Stimulated activated CD4-positive, alpha-beta T cell treated with anti-CD3 and anti-CD28 coated beads, Interleukin-12 subunit alpha, Interleukin-12 subunit beta, amount 100 ng/mL, for 48 hours (primary cell): ENCODE results near the gene FARS2.

Experiments
- DNase-seq, 3 donors: peaks; one replicate each; pipeline ENCODE4 v3.0.0-alpha.2; 2020; ENCODE audit warnings: low read depth in 2 of 3, low spot score in 1 of 3

Gene FARS2

DNA sequence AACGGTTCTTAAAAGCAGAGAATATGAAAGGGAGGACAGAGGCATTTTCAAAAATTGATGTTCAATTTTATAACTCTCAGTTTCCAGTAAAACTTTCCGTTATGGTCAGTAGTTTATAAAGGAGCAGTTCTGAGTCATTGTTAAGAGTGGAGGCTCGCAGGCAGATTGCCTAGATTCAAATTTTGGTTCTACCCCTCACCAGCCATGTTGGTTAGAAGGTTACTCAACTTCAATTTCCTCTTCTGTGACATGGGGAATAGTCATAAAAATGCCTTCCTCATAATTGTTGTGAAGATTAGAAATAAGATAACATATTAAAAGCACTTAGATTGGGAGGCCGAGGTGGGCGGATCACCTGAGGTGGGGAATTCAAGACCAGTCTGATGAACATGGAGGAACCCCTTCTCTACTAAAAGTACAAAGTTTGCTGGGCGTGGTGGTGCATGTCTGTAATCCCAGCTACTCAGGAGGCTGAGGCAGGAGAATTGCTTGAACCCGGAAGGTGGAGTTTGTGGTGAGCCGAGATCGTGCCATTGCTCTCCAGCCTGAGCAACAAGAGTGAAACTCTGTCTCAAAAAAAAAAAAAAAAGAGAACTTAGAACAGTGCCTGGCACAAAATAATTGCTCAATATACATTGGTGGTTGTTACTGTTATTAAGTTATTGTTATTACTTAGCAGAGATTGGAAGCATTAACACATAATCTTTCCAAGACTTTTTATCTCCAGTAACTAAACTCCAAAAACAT, 396.5 kb downstream of the FARS2 start:
- DNase-seq, result no peak

DNA sequence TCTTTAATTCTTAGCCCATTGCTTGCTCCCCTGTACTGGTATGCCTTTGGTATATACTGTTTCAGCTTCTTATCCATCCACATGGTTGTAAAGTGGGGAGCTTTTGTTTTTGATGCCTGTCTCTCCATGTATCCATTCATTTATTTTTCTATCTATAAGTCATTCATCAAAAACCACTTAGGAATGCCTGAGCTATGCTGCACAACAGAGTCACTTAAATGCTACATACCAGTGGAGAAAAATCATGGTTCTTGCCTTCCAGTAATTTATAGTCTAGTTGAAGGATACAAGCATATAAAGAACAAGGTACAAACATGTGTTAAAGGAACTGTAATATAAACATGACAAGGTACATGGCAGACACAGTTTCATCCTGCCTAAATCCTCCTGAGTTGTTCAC, 398.2 kb downstream of the FARS2 start:
- DNase-seq, result no peak

DNA sequence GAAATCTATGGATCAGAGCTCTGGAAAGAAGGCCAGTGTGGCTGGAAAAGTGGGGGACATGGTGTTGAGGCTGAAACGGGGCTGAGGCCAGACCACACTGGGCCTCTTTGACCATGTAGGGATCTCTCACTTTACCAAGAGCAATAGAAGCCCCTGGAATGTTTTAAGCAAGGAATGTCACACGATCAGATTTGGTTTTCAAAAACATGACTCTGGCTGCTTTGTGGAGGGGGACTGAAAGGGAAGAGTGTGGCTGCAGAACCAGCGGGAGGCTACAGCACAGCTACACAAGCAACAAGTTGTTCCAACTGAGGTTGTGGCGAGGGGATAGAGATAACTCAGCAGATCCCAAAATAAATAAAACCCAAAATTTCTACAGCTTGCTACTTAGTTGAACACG, 399.5 kb downstream of the FARS2 start:
- DNase-seq, result no peak

DNA sequence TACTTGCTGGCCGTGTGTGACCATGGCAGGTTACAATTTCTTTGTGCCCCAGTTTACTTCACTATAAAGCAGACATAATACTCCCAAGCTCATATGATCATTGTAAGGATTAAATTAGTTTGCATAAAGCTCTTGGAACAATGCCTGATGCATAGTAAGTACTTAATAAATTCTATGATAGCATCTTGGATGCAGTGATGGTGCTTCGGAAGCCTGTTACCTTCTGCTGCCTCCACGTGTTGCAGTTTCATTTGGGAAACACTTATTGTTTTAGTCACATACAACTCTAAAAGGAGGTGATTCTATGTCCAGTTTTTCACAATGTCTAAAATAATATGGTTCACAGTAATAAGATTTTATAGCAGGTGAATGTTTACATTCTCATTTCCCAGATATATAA, 401.5 kb downstream of the FARS2 start:
- DNase-seq, result no peak

DNA sequence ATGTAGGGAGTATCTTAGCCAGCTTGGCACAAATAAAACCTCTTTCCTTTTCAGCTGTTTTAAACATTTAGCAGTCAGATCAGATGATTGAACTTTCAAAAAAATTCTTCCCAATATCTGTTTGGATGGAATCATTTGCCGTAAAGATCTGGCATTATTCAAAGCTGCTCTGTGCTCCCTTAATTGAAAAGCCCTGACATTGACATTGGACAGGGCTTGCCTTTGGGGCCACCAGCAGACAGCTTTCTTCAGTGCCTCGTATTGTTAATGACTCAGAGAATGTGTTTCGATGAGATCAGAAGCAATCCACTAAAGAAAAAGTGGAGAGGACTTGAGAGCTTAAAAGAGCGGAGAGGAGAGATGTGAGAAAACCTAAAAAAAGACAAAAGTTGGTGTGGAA, 401.9 kb downstream of the FARS2 start:
- no peak for DNase-seq

DNA sequence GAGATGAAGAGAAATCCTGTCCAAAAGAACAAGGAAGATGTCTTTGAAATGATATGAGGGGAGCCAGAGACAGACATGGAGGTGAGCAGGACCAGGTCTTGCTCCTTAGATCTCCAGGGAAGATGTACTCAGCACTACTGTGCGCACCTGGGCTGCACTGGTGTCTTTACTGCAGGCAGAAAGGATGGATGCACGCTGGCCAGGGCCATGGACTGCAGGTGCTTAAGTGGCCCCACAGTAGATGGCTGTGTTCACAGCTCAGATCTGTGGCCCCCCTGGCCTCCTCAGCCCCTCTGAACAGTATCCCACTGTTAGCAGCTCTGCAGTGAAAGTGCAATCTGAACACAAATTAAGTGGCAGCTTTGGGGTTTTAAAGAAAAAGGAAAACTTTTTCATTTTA, 402.4 kb downstream of the FARS2 start:
- DNase-seq, result no peak

DNA sequence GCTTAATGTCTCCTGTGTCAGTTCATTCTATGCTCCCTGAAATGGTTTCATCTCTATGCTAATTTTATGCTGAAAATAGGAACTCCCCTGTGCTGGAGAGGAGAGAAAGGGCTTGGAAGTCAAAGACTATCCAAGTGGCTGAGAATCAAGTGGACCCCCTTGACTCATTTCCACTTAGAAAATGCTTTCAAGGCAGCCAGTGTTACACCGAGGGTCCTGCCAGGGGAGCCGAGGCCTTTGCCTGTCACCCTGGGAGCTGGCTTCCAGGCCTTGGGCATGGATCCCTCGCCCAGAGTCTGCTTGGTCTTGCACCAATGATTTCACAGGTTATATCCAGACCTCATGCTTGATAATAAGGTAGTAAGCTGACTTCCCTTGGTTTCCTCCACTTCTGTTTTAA, 402.8 kb downstream of the FARS2 start:
- DNase-seq, result no peak

DNA sequence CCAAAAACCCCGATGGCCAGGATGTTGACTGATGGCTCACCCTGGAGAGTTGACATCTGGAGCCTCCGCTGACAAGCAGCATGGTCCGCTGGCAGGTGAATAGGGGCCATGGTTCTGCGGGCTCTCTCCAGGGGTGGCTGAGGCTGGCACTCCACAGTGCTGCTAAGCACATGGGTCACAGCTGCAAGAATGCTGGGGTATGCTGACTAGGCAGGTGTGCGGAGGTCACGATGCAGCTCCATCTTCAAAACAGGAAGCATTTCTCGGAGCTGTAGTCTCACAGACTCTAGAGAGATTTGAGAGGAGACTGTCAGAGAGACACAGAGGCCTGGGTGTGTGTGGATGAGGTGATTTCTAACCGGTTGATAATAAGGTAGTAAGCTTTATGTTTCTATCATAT, 403.9 kb downstream of the FARS2 start:
- no peak for DNase-seq

DNA sequence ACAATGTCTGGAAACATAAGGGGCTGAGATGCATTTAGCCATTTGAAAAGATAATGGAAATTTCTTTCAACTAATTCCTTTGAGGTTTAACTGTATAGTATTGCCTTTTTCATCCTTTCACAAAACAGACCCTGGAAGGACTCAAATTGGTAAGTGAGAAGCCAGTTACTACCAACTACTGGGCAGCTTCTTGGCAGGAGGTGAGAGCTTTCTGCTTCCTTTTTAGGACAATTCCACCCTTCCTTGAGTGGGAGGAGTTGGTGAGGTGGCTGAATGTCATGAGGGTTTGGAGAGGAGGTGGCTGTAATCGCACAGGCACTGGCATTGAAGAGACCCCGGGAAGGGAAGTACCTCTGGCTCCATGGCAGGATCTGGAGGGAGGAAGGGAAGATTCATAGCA, 404.4 kb downstream of the FARS2 start:
- DNase-seq, result no peak

DNA sequence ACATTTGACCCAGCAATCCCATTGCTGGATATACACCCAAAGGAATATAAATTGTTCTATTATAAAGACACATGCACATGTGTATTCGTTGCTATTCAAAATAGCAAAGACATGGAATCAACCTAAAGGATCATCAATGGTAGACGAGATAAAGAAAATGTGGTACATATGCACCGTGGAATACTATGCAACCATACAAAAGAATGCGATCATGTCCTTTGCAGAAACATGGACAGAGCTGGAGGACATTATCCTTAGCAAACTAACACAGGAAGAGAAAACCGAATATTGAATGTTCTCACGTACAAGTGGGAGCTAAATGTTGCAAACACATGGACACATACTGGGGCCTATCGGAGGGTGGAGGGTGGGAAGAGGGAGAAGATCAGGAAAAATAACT, 405.4 kb downstream of the FARS2 start:
- DNase-seq, result no peak

DNA sequence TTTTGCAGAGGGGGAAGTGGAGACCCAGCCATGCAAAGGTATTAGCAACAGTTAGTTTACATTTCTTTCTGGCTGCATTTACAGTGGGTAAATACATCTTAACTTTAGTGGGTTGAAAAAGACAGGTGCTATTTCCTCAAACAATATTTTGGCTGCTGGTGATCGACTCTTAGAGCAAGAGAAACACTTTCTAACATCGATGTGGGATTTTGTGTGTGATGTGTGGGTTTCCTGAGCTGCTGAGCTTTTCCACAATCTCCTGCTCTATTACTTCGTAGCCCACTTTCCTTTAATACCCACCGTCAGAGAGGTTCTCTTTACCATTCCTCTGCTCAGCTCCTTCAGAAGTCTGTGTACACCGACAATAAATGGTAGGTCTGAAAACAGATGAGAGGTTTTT, 406.4 kb downstream of the FARS2 start:
- DNase-seq, result no peak

DNA sequence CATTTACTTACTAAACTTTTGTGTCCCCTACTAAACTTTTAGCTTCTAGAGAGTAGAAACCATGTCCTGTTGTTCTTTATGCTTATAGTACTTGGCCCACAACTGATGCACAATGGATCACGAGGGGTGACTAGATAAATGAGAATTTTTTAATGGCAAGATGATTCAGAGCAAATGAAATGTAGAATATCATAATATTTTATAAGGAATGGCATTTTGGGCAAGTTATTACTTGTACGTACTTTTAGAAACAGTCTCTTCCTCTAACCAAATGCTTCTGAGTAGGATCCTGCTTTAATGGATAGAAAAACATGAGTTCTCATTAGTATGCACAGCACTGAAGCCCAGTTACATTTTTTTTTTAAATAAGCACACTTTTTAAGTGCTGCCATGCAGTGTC, 409.1 kb downstream of the FARS2 start:
- DNase-seq, result no peak

DNA sequence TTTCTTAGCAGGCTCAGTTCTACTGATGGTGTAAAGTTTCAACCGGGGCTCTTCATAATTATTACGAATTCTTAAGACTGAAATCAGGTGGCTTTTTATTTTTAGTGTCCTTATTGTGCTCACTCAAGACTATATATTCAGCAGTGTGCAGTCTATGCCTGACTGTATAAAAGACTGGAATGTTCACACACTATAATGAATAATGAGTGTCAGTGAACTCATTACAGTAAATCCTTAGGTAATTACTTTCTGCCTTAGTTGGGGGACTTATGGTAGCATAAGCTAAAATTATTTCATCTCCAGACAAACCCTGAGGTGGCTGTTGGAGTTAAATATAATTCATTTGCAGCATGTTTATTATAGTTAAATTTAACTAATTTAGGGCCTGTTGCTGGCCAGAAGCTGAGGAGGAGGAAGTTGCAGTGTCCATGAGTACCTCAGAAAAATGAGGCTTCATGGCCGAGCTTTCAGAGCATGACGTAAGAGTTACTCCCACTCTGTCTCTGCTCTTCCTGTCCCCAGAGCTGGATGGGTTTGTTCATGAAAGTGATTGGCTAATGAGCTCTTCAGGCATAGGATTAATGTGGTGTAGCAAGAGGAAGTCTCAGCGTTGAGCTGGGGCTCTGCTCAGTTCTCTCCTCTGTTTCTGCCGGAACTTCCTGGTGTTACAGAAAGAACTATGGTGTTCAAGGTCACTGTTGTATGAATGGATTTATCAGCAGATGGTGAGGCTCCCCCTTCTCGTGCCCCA, 409.7 kb downstream of the FARS2 start:
- no peak for DNase-seq

DNA sequence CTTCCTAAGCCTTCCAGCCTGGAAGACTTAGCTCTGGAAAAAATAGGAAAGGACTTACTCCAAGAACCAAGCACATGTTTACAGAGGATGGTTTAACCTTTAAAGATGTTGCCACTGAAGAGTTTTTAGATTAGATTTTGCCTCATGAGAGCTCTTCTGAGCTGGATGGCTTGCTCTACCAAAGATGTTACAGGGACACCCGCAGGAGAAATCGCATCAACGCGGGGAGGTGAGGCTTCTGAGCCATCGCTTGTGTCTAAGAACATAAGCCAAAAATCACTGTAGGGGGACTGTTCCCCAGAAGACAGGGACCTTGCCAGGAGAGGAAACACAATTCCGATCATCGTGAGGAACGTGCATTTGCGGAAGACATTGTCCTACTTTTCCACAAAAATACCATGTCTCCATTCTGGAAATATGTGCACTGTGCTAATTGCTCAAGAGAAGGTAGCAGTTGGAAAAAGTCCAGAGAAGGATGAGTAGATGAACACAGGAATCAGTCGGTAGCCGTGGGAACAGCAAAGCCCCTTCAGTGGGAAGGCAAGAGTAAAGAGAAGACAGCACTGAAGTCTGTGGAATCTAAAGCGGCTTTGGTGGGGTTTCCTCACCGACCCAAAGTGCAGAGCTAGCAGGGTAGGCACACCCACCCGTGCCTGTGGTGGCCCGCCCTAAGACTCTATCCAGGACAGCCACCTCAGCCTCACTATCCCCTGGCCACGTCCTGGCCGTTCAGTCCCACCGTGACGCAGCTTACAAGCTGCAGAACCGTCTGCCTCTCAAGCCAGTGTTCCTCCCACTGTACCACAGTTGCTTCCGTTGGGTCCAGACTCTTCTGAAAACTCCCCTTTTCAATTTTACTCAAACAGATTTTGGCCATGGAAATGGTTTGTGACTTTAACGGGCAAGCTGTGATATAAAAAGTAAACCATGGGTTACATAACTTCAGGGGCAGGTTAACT, 410.6 kb downstream of the FARS2 start:
- DNase-seq, result no peak

DNA sequence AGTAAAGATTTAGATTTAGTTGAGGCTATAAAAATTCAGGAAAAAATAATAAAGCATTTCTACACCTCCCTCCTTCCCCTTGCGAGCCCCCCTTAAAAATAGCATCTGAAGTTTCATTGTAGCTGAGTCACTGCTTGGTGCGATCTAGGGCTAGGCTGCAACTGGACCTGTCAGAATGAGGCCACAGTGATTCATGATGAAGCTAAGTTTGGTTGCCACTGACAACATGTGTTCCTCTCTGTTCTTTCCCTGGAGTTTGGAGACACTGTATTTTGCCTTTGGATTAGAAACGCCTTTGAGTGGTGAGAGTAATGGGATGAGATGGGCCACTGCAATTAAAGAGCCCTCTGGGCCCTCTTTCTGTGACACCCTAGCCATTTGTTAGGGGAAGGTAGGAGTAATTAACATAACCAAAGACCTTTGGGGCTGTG, 411.3 kb downstream of the FARS2 start:
- DNase-seq, result no peak

DNA sequence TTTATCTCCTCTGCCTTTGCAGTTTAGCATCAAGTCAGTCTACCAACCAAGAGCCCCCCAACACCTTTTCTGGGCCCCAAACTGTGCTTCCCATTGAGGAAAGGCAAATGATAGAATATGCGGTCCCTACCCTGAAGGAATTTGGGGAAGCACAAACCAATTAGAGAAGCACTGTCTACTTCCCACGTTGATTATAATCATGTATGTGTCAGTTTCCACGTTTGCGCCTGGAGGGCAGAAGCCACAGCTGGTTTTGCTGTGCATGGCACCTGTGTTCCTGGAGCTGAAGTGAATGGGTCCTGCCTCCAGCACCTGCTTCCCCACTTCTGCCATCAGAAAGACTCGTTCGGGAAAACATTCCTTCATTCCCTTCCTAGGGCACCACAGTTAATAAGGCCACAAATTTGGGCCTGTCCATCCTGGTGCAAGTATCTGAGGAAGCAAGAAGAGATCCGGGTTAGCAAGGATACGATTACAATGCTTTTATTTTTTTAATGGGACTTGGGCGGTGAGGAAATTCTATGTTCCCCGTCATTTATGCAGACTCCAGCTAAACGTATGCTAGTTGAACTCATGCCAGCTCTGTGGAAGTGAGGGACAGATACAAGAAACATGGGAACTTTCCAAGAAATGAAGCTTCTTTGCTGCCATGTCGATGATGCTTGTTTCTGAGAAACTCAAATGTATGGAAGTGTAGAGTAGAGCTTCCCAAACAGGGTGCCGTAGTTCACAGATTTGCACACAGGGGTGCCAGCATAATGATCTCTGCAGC, 411.9 kb downstream of the FARS2 start:
- DNase-seq, result no peak

DNA sequence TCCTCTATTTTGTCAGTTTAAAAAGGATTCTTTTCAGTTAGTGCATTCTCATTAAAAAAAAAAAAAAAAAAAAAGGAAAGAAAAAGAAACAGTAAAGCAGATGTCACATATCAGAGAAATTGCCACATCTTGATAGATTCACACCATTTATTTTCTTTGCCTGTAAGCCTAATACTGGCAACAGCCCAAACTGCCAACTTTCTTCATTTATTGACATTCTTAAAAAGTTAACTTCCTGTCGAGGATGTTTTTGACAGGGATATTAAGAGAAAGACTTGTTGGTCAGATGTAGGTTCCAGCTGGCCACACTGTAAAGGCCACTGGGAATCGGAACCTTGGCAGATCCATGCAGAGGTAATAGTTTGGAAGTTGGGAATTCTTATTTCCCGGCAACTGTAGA, 412.8 kb downstream of the FARS2 start:
- DNase-seq, result no peak

DNA sequence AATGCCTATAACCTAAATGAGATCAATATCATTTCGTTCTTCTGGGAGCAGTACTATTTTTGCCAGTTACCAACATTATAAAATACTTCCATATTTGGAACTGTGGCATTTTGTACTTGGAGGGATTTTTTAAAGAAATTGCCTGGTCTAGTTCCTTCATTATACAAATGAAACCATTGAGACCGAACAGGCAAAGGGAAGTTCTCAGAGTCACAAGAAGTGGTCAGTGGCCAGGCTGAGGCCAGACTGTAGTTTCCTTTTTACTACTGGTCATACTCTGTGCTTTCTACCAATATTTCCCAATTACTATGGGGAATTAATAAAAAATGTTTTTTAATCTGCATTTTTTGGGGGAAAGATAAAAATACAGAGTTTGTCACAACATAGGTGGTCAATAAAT, 413.4 kb downstream of the FARS2 start:
- no peak for DNase-seq

DNA sequence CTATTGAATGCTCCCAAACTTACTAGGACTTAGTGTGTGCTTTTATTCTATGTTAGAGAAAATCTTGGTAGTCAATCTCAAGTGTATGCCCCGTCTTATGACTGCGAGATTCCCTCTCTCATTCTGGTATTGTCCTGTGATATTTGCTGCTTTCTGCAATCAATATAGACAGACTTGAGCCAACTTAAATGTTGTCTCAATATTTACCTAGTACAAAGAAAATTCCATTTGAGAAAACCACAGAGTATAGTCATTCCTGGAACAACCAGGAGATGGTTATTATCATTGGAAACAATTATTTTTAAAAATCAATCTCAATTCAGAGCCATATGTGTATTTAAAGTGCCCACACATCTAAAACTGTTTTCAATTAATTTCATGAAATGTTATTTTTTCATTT, 415.4 kb downstream of the FARS2 start:
- no peak for DNase-seq

DNA sequence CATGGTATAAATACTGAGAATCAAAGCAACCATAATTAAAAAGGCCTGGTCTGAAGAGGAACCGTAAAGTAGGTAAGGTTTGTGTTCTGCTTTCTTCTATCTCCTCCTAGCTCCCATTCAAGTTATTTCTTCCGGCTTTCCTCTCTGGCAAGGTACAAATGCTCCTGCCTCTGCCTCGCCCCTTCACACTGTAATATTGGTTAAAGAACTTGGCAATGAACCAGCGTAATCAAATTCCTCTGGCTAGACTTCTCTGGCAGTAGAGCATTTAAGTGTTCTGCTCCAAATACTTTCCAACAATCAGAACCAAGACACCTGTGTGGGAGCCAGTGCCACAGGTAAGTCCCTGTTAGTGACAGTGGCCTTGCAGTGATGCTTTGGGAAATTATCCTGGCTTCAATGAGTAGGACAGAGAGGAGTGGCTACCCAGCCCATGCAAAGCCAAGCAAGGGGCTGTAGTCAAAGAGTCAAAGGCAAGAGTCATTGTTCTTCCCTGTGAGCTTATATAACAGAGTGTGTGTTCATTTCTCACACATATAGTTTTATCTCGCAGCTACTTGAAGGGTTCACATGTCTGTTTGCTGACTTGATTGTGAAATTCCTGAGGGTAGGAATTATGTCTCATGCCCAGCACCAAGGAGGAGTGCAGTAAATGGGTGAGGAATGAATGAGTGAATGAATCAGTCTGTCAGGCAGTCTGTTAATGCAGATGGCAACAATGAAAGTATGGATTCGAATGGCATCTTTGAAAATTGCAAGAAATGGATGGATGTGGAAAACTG, 416.1 kb downstream of the FARS2 start:
- DNase-seq, result no peak
